ENCODE data around the gene CNTNAP5. TPM values are rescaled to one million over a fixed set of nuclear protein-coding genes. Genes with fewer than 3 reads are reported as not detected.

The CNTNAP5 gene
- total RNA-seq, 1 donor: not detected

DNA sequence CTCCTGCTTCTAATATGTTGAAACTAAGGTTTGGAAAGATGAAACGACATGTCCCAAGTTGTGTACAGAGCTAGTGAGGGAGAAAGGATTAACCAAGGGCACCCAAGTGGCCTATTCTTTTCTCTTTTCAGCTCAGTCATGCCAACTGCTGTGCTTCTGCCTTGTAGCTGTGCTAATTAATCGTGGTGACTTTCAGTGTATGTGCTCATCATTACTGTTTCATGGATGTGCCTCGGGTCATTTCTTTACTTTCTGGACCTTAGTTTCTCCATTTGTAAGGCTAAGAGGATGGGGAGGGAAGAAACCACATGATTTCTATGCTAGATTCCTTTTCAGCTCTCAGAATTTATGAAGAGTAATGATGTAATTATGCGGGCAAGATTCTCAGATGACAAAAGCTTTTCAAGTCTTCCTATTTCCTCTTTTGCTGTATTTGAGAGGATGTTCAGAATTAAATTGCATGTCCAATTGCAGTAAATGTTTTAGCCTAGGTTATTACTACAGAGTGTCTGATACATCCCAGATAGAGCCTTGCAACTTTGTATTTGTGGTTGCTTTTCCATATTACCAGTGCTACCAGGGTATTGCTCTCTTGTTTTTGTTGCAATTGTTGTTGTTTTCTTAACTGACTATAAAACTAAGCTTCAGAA lies 621.2 kb downstream of the CNTNAP5 start:
- no peak for DNase-seq (ENCODE audit: low read depth)
- TF ChIP-seq, protein P1, sequence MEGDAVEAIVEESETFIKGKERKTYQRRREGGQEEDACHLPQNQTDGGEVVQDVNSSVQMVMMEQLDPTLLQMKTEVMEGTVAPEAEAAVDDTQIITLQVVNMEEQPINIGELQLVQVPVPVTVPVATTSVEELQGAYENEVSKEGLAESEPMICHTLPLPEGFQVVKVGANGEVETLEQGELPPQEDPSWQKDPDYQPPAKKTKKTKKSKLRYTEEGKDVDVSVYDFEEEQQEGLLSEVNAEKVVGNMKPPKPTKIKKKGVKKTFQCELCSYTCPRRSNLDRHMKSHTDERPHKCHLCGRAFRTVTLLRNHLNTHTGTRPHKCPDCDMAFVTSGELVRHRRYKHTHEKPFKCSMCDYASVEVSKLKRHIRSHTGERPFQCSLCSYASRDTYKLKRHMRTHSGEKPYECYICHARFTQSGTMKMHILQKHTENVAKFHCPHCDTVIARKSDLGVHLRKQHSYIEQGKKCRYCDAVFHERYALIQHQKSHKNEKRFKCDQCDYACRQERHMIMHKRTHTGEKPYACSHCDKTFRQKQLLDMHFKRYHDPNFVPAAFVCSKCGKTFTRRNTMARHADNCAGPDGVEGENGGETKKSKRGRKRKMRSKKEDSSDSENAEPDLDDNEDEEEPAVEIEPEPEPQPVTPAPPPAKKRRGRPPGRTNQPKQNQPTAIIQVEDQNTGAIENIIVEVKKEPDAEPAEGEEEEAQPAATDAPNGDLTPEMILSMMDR (IDR thresholded peaks at IDR 0.05; ENCODE audit: insufficient read depth, low read depth, low read length): no peak
- H3K4me3 ChIP-seq (ENCODE audit: low read depth, low read length): no peak overlapping the region

DNA sequence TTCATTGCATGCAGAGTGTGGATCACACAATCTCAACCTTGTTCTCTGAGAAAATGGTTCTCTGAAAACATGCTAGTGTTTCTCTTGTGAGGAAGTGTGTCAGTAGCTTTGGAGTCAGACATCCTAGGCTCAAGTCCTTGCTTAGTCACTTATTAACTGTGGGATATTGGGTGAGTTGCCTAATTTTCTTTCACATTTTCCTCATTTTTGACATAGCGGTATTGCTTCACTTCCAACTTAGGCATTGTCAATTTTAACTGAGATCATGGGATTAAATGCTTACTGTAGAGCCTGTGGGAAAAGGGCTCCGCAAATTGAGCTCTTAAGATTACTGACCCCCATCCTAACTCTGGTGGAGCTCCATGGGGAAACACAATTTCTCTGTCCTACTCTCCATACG lies 622.2 kb downstream of the CNTNAP5 start:
- TF ChIP-seq, protein P1 (IDR thresholded peaks at IDR 0.05; ENCODE audit: insufficient read depth, low read depth, low read length): no peak
- H3K4me3 ChIP-seq (ENCODE audit: low read depth, low read length): no peak overlapping the region
- no peak for DNase-seq (ENCODE audit: low read depth)

DNA sequence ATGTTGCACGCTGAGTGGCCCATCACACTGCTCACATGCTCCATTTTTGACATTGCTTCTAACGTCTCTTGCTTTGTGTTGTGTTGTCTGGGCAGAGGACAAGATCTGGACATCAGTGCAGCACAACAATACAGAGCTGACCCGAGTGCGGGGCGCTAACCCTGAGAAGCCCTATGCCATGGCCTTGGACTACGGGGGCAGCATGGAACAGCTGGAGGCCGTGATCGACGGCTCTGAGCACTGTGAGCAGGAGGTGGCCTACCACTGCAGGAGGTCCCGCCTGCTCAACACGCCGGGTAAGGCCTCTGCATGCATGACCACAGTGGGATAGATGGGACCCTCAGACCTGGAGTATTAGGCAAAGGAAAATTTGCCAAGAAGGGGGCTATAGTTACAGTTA lies 622.6 kb downstream of the CNTNAP5 start:
- DNase-seq (ENCODE audit: low read depth): no peak
- TF ChIP-seq, protein P1 (IDR thresholded peaks at IDR 0.05; ENCODE audit: insufficient read depth, low read depth, low read length): no peak
- H3K4me3 ChIP-seq (ENCODE audit: low read depth, low read length): no peak overlapping the region

DNA sequence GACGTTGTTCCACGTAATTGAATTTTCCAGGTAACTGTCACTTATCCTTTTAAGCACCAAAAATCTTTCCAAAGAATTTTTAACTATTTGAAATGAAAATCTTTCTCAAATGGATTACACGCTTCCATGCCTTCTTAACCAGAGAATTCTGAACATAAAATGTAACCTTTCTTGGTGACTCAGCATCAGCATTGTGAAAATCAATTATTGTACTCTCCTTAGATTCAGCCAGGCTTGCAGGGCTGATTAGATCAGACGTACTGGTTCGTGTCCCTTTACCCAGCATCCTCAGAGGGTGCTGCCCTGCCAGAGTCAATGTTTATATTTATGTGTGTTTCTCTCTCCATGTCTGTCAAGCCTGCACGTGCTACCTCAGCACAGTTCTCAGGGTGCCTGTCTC lies 623.9 kb downstream of the CNTNAP5 start:
- TF ChIP-seq, protein P1 (IDR thresholded peaks at IDR 0.05; ENCODE audit: insufficient read depth, low read depth, low read length): no peak
- no peak for DNase-seq (ENCODE audit: low read depth)

DNA sequence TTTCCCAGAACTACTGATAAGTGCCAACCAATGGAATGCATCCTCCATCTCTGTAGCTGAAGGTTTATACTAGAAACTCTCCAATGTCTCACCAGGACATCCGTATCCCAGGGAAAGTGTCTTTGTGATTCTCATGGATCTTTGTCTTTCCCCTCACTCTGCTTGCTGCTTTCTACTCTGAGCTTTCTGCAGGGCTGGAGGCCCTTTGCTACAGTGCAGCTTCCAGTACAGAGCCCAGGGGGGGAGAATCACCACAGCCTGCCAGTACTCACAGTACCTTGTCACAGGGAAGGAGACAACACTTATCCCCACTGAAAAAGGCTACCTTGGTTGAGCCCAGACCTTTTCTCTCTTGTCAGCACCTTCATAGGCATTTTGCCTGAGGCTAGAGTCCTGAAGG lies 627.0 kb downstream of the CNTNAP5 start:
- TF ChIP-seq, protein P1 (IDR thresholded peaks at IDR 0.05; ENCODE audit: insufficient read depth, low read depth, low read length): no peak
- no peak overlapping the region for H3K4me3 ChIP-seq (ENCODE audit: low read depth, low read length)
- no peak for DNase-seq (ENCODE audit: low read depth)

More for the DNA sequence above, 623.9 kb downstream of the CNTNAP5 start:
- H3K4me3 ChIP-seq (ENCODE audit: low read depth, low read length): no peak overlapping the region

DNA sequence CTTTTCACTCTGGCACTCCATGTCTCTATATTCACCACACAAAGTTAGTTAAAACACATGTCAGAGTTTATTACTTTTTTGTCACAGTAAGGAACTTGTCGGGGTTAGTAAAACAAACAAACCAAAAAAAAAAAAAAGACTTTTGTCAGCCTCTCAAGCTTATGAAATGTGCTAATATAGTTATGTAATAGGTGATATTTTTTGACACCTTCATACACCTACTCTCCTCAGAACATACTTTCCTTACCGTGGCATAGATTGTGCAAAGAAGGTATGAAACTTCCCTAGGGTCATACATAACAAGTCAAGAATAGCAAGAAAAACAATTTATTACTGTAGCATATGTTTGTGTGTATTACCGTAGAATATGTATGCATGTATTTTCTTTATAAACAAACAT lies 633.3 kb downstream of the CNTNAP5 start:
- no peak for DNase-seq (ENCODE audit: low read depth)
- no peak overlapping the region for H3K4me3 ChIP-seq (ENCODE audit: low read depth, low read length)
- TF ChIP-seq, protein P1 (IDR thresholded peaks at IDR 0.05; ENCODE audit: insufficient read depth, low read depth, low read length): no peak

DNA sequence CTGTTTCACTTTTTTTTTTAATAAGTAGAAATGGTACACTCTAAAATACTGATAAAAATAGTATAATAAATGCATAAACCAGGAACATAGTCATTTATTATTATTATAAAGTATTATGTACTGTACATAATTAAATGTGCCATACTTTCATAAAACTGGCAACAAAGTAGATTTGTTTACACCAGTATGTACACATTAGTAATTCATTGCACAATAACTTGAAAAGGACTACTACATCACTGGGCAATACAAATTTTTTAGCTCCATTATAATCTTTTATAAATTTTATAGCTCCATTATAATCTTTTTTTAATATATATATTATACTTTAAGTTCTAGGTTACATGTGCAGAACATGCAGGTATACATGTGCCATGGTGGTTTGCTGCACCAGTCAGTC lies 636.5 kb downstream of the CNTNAP5 start:
- TF ChIP-seq, protein P1 (IDR thresholded peaks at IDR 0.05; ENCODE audit: insufficient read depth, low read depth, low read length): no peak
- no peak for DNase-seq (ENCODE audit: low read depth)
- no peak overlapping the region for H3K4me3 ChIP-seq (ENCODE audit: low read depth, low read length)
